H9 (cell line): ENCODE results near the gene LRRC39. TPM values are rescaled to one million over a fixed set of nuclear protein-coding genes. Genes with fewer than 3 reads are reported as not detected.

Source experiments
- DNase-seq: peaks from one replicate; pipeline ENCODE4 v3.0.0-alpha.2; 2017
- H2AFZ ChIP-seq: one replicate; pipeline ENCODE4 v1.6.1; 2013; ENCODE audit warnings: mild to moderate bottlenecking, low read length, control low read depth, moderate library complexity
- H2AK5ac ChIP-seq: 2 replicates; pipeline ENCODE4 v1.6.1; 2013; ENCODE audit warnings: low read length, control low read depth, mixed read lengths; ENCODE audit not compliant: insufficient read length
- H2BK120ac ChIP-seq: one replicate; pipeline ENCODE4 v1.6.1; 2013; ENCODE audit warnings: low read depth, mild to moderate bottlenecking, low read length, control low read depth, inconsistent platforms; ENCODE audit not compliant: poor library complexity, severe bottlenecking
- H2BK12ac ChIP-seq: 2 replicates; pipeline ENCODE4 v1.6.1; 2013; ENCODE audit warnings: low read length, control low read depth, mixed read lengths, low read depth; ENCODE audit not compliant: insufficient read length
- H2BK15ac ChIP-seq: 2 replicates; pipeline ENCODE4 v1.6.1; 2013; ENCODE audit warnings: low read depth, low read length, control low read depth
- H2BK20ac ChIP-seq: one replicate; pipeline ENCODE4 v1.6.1; 2013; ENCODE audit warnings: low read depth, mild to moderate bottlenecking, low read length, control low read depth, inconsistent platforms; ENCODE audit not compliant: poor library complexity, severe bottlenecking
- H2BK5ac ChIP-seq: 2 replicates; pipeline ENCODE4 v1.6.1; 2013; ENCODE audit warnings: low read length, control low read depth, mixed read lengths; ENCODE audit not compliant: insufficient read length
- H3K14ac ChIP-seq: 2 replicates; pipeline ENCODE4 v1.6.1; 2013; ENCODE audit warnings: low read length, control low read depth; ENCODE audit not compliant: insufficient read depth
- H3K18ac ChIP-seq: 2 replicates; pipeline ENCODE4 v1.6.1; 2013; ENCODE audit warnings: low read depth, mild to moderate bottlenecking, mixed read lengths, low read length, control low read depth; ENCODE audit not compliant: insufficient read length
- H3K23ac ChIP-seq: 2 replicates; pipeline ENCODE4 v1.6.1; 2013; ENCODE audit warnings: low read length, control low read depth, mixed read lengths, low read depth; ENCODE audit not compliant: insufficient read length
- H3K23me2 ChIP-seq: 2 replicates; pipeline ENCODE4 v1.6.1; 2013; ENCODE audit warnings: low read depth, mild to moderate bottlenecking, mixed read lengths, low read length, control low read depth; ENCODE audit not compliant: insufficient read length, poor library complexity, severe bottlenecking
- H3K27ac ChIP-seq: 2 replicates; pipeline ENCODE4 v1.5.1; 2013; ENCODE audit warnings: low read length, control low read depth, mixed read lengths, low read depth; ENCODE audit not compliant: insufficient read length
- H3K27me3 ChIP-seq: 2 replicates; pipeline ENCODE4 v1.6.1; 2013; ENCODE audit warnings: low read length, control low read depth, inconsistent platforms; ENCODE audit not compliant: insufficient read depth
- H3K4ac ChIP-seq: 2 replicates; pipeline ENCODE4 v1.6.1; 2013; ENCODE audit warnings: low read depth, mild to moderate bottlenecking, control low read depth, inconsistent platforms, low read length, moderate library complexity
- H3K4me1 ChIP-seq: 2 replicates; pipeline ENCODE4 v1.6.1; 2013; ENCODE audit warnings: low read length, control low read depth, inconsistent platforms; ENCODE audit not compliant: insufficient read depth
- H3K4me2 ChIP-seq: 2 replicates; pipeline ENCODE4 v1.6.1; 2013; ENCODE audit warnings: low read length, control low read depth, mixed read lengths; ENCODE audit not compliant: insufficient read length, insufficient read depth
- H3K56ac ChIP-seq: 2 replicates; pipeline ENCODE4 v1.6.1; 2013; ENCODE audit warnings: low read depth, mild to moderate bottlenecking, mixed read lengths, low read length, control low read depth; ENCODE audit not compliant: insufficient read length
- H3K79me1 ChIP-seq: 2 replicates; pipeline ENCODE4 v1.6.1; 2013; ENCODE audit warnings: low read depth, mild to moderate bottlenecking, moderate library complexity, low read length, control low read depth, inconsistent platforms; ENCODE audit not compliant: insufficient read depth, poor library complexity, severe bottlenecking
- H3K79me2 ChIP-seq: 2 replicates; pipeline ENCODE4 v1.6.1; 2013; ENCODE audit warnings: low read length, control low read depth, inconsistent platforms; ENCODE audit not compliant: insufficient read depth
- H3K9ac ChIP-seq: 2 replicates; pipeline ENCODE4 v1.6.1; 2013; ENCODE audit warnings: low read length, control low read depth, mixed read lengths; ENCODE audit not compliant: insufficient read length; ENCODE audit errors: extremely low read depth
- H3K9me3 ChIP-seq: one replicate; pipeline ENCODE4 v1.6.1; 2013; ENCODE audit warnings: low read depth, low read length, inconsistent platforms; ENCODE audit not compliant: control insufficient read depth
- H3T11ph ChIP-seq: one replicate; pipeline ENCODE4 v1.6.1; 2013; ENCODE audit warnings: mild to moderate bottlenecking, low read length, control low read depth, inconsistent platforms
- H4K20me1 ChIP-seq: one replicate; pipeline ENCODE4 v1.6.1; 2013; ENCODE audit not compliant: control insufficient read depth, insufficient read length, insufficient read depth
- H4K5ac ChIP-seq: 2 replicates; pipeline ENCODE4 v1.6.1; 2013; ENCODE audit warnings: low read depth, mild to moderate bottlenecking, mixed read lengths, low read length, control low read depth; ENCODE audit not compliant: insufficient read length
- H4K8ac ChIP-seq: replicated peaks from 2 replicates; pipeline ENCODE4 v1.6.1; 2013; ENCODE audit warnings: low read length, control low read depth, mixed read lengths, low read depth; ENCODE audit not compliant: insufficient read length
- H4K91ac ChIP-seq: 2 replicates; pipeline ENCODE4 v1.6.1; 2013; ENCODE audit warnings: low read depth, mild to moderate bottlenecking, moderate library complexity, mixed read lengths, low read length, control low read depth; ENCODE audit not compliant: insufficient read length
- H3K27ac Mint-ChIP-seq, 3 experiments: 2 replicates in 2 of 3; 3 replicates in 1 of 3; pipeline ENCODE4 v1.8.0; 2020 to 2021; ENCODE audit warnings: mixed read lengths in 3 of 3, mild to moderate bottlenecking in 1 of 3, moderate library complexity in 1 of 3
- H3K27me3 Mint-ChIP-seq: 2 replicates; pipeline ENCODE4 v1.8.0; 2021; ENCODE audit warnings: low read depth, mild to moderate bottlenecking, moderate library complexity, mixed read lengths
- H3K36me3 Mint-ChIP-seq, 3 experiments: 2 replicates in 2 of 3; 3 replicates in 1 of 3; pipeline ENCODE4 v1.8.0; 2020 to 2021; ENCODE audit warnings: low read depth in 3 of 3, mixed read lengths in 3 of 3; ENCODE audit not compliant: insufficient read depth in 1 of 3
- H3K4me1 Mint-ChIP-seq, 2 experiments: 2 replicates each; pipeline ENCODE4 v1.8.0; 2020; ENCODE audit warnings: mixed read lengths in 2 of 2
- H3K4me3 Mint-ChIP-seq, 2 experiments: 2 replicates in 1 of 2; 3 replicates in 1 of 2; pipeline ENCODE4 v1.8.0; 2020 to 2021; ENCODE audit warnings: mild to moderate bottlenecking in 2 of 2, mixed read lengths in 2 of 2, moderate library complexity in 1 of 2
- H3K9me3 Mint-ChIP-seq, 2 experiments: 2 replicates in 1 of 2; 3 replicates in 1 of 2; pipeline ENCODE4 v1.8.0; 2020; ENCODE audit warnings: mild to moderate bottlenecking in 2 of 2, mixed read lengths in 2 of 2, moderate library complexity in 1 of 2
- CTCF ChIP-seq: fragments of 200-600 bp; sonication (generic); conservative IDR thresholded peaks from 3 replicates; pipeline ENCODE4 v1.8.0; 2021; ENCODE audit warnings: antibody characterized with exemption, mild to moderate bottlenecking
- WGBS: extraction: QIAGEN DNeasy Blood & Tissue Kit; methylation state at CpG from one replicate; pipeline ENCODE4 v1.1.7; 2013; ENCODE audit warnings: missing lambda C conversion rate, low lambda C conversion rate, mixed read lengths; ENCODE audit not compliant: insufficient read length; ENCODE audit errors: extremely low coverage; 5-methylcytosine and 5-hydroxymethylcytosine counted together
- total RNA-seq: library from RNA; stranded (reverse); gene quantifications from 2 replicates; pipeline ENCODE4 v1.2.1, GENCODE V29; 2021

The LRRC39 gene
- total RNA-seq, 1 experiment from 2014 or later: 0.37 TPM

GRCh38 chr1:100132566-100133477 lies 45.2 kb downstream of the LRRC39 start, which contains the start of the genes SASS6 and TRMT13:
TSS of gene SASS6 (minus strand) at chr1:100132930. CDS start at chr1:100132814, 116 bp downstream.
TSS of gene TRMT13 (plus strand) at chr1:100133163. CDS start at chr1:100133169, 6 bp downstream.
- H4K20me1 ChIP-seq: no peaks in the 10 kb centered on the region

More at GRCh38 chr1:100132566-100133477, 45.2 kb downstream of the LRRC39 start, which contains the start of the genes SASS6 and TRMT13:
- Mint-ChIP-seq H3K4me3 (peak within 1 kb of the TSS; percentile 97 to 99), H3K36me3 (peaks cover 3 to 8% (median 4%) of the 10 kb centered on the region in 3 experiments; a peak in 6 of 7 replicates), H3K4me1 (peaks cover 7 to 9% of the 10 kb centered on the region in 2 experiments), H3K27me3 (no peaks in the 10 kb centered on the region), H3K27ac (peak within 1 kb of the TSS; percentile 99 to 100 (median 99)), H3K9me3 (no peaks in the 10 kb centered on the region; a peak in 1 of 5 replicates)
- Histone ChIP-seq H3K4ac (no peak within 1 kb of the TSS), H3K27ac (peak within 1 kb of the TSS; percentile 50), H2BK20ac (no peak within 1 kb of the TSS), H4K8ac (no peak within 1 kb of the TSS), H3K23ac (no peak within 1 kb of the TSS), H2BK12ac (no peak within 1 kb of the TSS), H3K27me3 (no peaks in the 10 kb centered on the region), H2BK15ac (peak within 1 kb of the TSS; percentile 19; the same call in 1 of the 2 replicates), H4K91ac (no peak within 1 kb of the TSS), H4K5ac (no peak within 1 kb of the TSS), H2AK5ac (no peak within 1 kb of the TSS), H3K14ac (peak within 1 kb of the TSS; percentile 95), H3K79me2 (peaks cover 14% of the 10 kb centered on the region; the same call in 1 of the 2 replicates), H3K23me2 (peaks cover 2% of the 10 kb centered on the region), H3K4me1 (no peaks in the 10 kb centered on the region), H3K56ac (no peak within 1 kb of the TSS), H2BK120ac (no peak within 1 kb of the TSS), H2BK5ac (no peak within 1 kb of the TSS), H3K9ac (peak within 1 kb of the TSS; percentile 97), H3K18ac (peak within 1 kb of the TSS; percentile 95), H3K9me3 (no peaks in the 10 kb centered on the region), H3K4me2 (peak within 1 kb of the TSS; percentile 70), H3K79me1 (peaks cover 8% of the 10 kb centered on the region), H2AFZ (peak within 1 kb of the TSS; percentile 91), H3T11ph (no peak within 1 kb of the TSS)
- WGBS: no CpG with 5 or more reads among the region's 57 CpGs
- no peak for TF ChIP-seq CTCF
- DNase-seq: peak; percentile 97
